Body of pancreas (tissue), 4 donors: ENCODE data around the gene NKD2. TPM values are rescaled to one million over a fixed set of nuclear protein-coding genes. Genes with fewer than 3 reads are reported as not detected.

Source experiments
- ATAC-seq: fragments of 150-250 bp; one replicate; pipeline ENCODE4 v1.9.1; 2016
- DNase-seq, 4 donors: peaks; one replicate each; pipeline ENCODE4 v3.0.0-alpha.2; 2019
- H3K27ac ChIP-seq, 4 donors: fragments of 200-600 bp; sonication (generic); 1 replicate in 3 of 4; 2 replicates in 1 of 4; pipeline versions ENCODE4 v1.5.1 to v1.6.1; 2016 to 2019; ENCODE audit warnings: mild to moderate bottlenecking in 1 of 4, mixed read lengths in 1 of 4, moderate library complexity in 1 of 4
- H3K27me3 ChIP-seq, 2 donors: fragments of 200-600 bp; sonication (generic); one replicate each; pipeline ENCODE4 v1.6.0; 2016; ENCODE audit warnings: mild to moderate bottlenecking in 1 of 2
- H3K36me3 ChIP-seq, 2 donors: fragments of 200-600 bp; sonication (generic); replicated peaks in 1 of 2; 2 replicates each; pipeline ENCODE4 v1.5.1; 2016; ENCODE audit warnings: low read depth in 2 of 2; ENCODE audit not compliant: insufficient read depth in 1 of 2
- H3K4me1 ChIP-seq: fragments of 200-600 bp; sonication (generic); one replicate; pipeline ENCODE4 v1.6.0; 2016
- H3K4me3 ChIP-seq, 2 donors: fragments of 200-600 bp; sonication (generic); 1 replicate in 1 of 2; 2 replicates in 1 of 2; pipeline ENCODE4 v1.5.1; 2016 to 2019
- H3K9me3 ChIP-seq, 3 donors: fragments of 200-600 bp; sonication (generic); 1 replicate in 2 of 3; 2 replicates in 1 of 3; pipeline ENCODE4 v1.5.1; 2016
- CTCF ChIP-seq, 7 experiments: fragments of 450-650 bp in 4 of 7; fragments of 200-600 bp in 3 of 7; sonication (generic) in 3 of 7; IDR thresholded peaks; one replicate each; pipeline ENCODE4 v1.5.1; 2016 to 2019; ENCODE audit warnings: antibody characterized with exemption in 7 of 7
- POLR2A ChIP-seq, 3 donors: fragments of 450-650 bp; IDR thresholded peaks; one replicate each; pipeline ENCODE4 v1.6.1; 2016; ENCODE audit warnings: antibody characterized with exemption in 3 of 3, mild to moderate bottlenecking in 2 of 3
- WGBS, 2 donors: methylation state at CpG; one replicate each; pipeline ENCODE4 v1.1.5; 2017; 5-methylcytosine and 5-hydroxymethylcytosine counted together
- intact Hi-C: fragments of 100-400 bp; cut with DNase I; formaldehyde crosslinking; loops from one replicate; pipeline ENCODE4 v1.15.1; 2023
- total RNA-seq, 2 donors: library from RNA; depleted of rRNA; stranded (reverse); fragments of >200 nt; gene quantifications; one replicate each; pipeline ENCODE4 v1.1.0, GENCODE V29; 2016

NKD2 gene
- total RNA-seq, 2 donors from 2014 or later: 4.2 to 12.2 TPM

GRCh38 chr5:1032551-1033027 is 24.0 kb downstream of the NKD2 start:
- intact Hi-C loops: no loop called here
- Histone ChIP-seq H3K27ac (no peak overlapping the region), H3K9me3 (no peaks in the 10 kb centered on the region), H3K4me1 (no peaks in the 10 kb centered on the region), H3K36me3 (no peaks in the 10 kb centered on the region), H3K27me3 (no peaks in the 10 kb centered on the region), H3K4me3 (no peak overlapping the region)
- DNase-seq: peak in 1 of 4 donors; percentile 3
- WGBS, 2 donors: 89 to 90% methylated on average over 5 to 14 of the region's 14 CpGs
- no peak for ATAC-seq
- TF ChIP-seq POLR2A (IDR thresholded peaks at IDR 0.05) (no peak), CTCF (IDR thresholded peaks at IDR 0.05) (no peak)

GRCh38 chr5:1033178-1033577 is 24.6 kb downstream of the NKD2 start:
- peak in 1 of 4 donors; percentile 2 for DNase-seq
- Histone ChIP-seq H3K4me3 (no peak overlapping the region), H3K4me1 (no peaks in the 10 kb centered on the region), H3K27me3 (no peaks in the 10 kb centered on the region), H3K27ac (no peak overlapping the region), H3K9me3 (no peaks in the 10 kb centered on the region), H3K36me3 (no peaks in the 10 kb centered on the region)
- intact Hi-C loops: no loop called here
- no peak for ATAC-seq
- TF ChIP-seq POLR2A (IDR thresholded peaks at IDR 0.05) (no peak), CTCF (IDR thresholded peaks at IDR 0.05) (no peak)
- 81 to 85% methylated on average over 9 to 24 of the region's 26 CpGs for WGBS, 2 donors

- Histone ChIP-seq H3K27ac (no peak overlapping the region), H3K36me3 (no peaks in the 10 kb centered on the region), H3K4me3 (no peak overlapping the region), H3K27me3 (no peaks in the 10 kb centered on the region), H3K4me1 (no peaks in the 10 kb centered on the region), H3K9me3 (no peaks in the 10 kb centered on the region)
- WGBS, 2 donors: 71 to 72% methylated on average over 22 of the region's 29 CpGs
- ATAC-seq: no peak
- TF ChIP-seq POLR2A (IDR thresholded peaks at IDR 0.05): no peak
- no peak for TF ChIP-seq CTCF (IDR thresholded peaks at IDR 0.05)
- peak in 1 of 4 donors; percentile 4 for DNase-seq
- intact Hi-C loops: no loop called here
Measured at GRCh38 chr5:1033606-1034420, 25.2 kb downstream of the NKD2 start.

DNA sequence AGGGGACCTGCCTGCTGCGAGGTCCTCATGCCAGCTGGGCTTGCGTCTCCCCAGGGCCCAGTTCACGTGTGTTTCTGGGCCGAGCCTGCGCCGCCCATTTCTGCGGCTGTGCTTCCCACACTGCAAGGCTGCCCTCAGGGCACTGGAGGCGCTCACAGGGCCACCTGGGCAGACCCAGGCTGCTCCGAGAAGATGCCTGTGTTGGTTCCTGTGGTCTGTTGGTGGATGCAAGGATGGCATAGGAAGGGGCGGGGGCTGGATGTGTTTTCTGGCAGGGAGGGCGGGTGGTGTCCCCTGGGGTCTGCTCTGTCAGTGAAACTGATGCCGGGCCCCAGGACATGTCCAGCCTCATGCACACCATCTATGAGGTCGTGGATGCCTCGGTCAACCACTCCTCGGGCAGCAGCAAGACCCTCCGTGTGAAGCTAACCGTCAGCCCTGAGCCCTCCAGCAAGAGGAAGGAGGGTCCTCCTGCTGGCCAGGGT is 25.9 kb downstream of the NKD2 start:
- no peak for ATAC-seq
- 89 to 90% methylated on average over 3 to 13 of the region's 17 CpGs for WGBS, 2 donors
- no peaks in the 10 kb centered on the region for H3K36me3 ChIP-seq
- H3K4me1 ChIP-seq: no peaks in the 10 kb centered on the region
- intact Hi-C loops: no loop called here
- H3K9me3 ChIP-seq: no peaks in the 10 kb centered on the region
- no peak for DNase-seq
- TF ChIP-seq CTCF (IDR thresholded peaks at IDR 0.05) (no peak), POLR2A (IDR thresholded peaks at IDR 0.05) (no peak)
- no peak overlapping the region for H3K27ac ChIP-seq
- no peaks in the 10 kb centered on the region for H3K27me3 ChIP-seq
- no peak overlapping the region for H3K4me3 ChIP-seq
